ENCODE measurements around the gene CARMIL3.

CARMIL3 gene

GRCh38 chr14:24062216-24062980 lies 10.6 kb downstream of the CARMIL3 start:
- no peak for FAIRE-seq

- no peak for FAIRE-seq
Measured at GRCh38 chr14:24063263-24063836, 11.5 kb downstream of the CARMIL3 start.

GRCh38 chr14:24064091-24064795 lies 12.4 kb downstream of the CARMIL3 start:
- FAIRE-seq, result no peak

- no peak for FAIRE-seq
Measured at GRCh38 chr14:24064856-24065255, 13.0 kb downstream of the CARMIL3 start.

GRCh38 chr14:24065408-24065807 lies 13.6 kb downstream of the CARMIL3 start:
- FAIRE-seq, result no peak

GRCh38 chr14:24066496-24067132 lies 14.8 kb downstream of the CARMIL3 start:
- no peak for FAIRE-seq

- no peak for FAIRE-seq
Measured at GRCh38 chr14:24067133-24068082, 15.6 kb downstream of the CARMIL3 start.

- no peak for FAIRE-seq
Measured at GRCh38 chr14:24068711-24069410, 17.1 kb downstream of the CARMIL3 start.

GRCh38 chr14:24069411-24069735 lies 17.6 kb downstream of the CARMIL3 start:
- FAIRE-seq, result no peak

- no peak for FAIRE-seq
Measured at GRCh38 chr14:24070285-24071143, 18.7 kb downstream of the CARMIL3 start.

GRCh38 chr14:24071144-24071697 lies 19.4 kb downstream of the CARMIL3 start, which contains the start of gene CPNE6:
Gene CPNE6, plus strand, starts transcription at chr14:24071562. Its CDS starts 1,375 bp downstream, at chr14:24072937.
- FAIRE-seq, result no peak

GRCh38 chr14:24071836-24072430 lies 20.1 kb downstream of the CARMIL3 start:
- no peak for FAIRE-seq

GRCh38 chr14:24072436-24072835 lies 20.6 kb downstream of the CARMIL3 start:
- no peak for FAIRE-seq

- FAIRE-seq, result no peak
Measured at GRCh38 chr14:24072881-24073877, 21.4 kb downstream of the CARMIL3 start.

GRCh38 chr14:24074625-24075484 lies 23.0 kb downstream of the CARMIL3 start:
- FAIRE-seq, result no peak

- FAIRE-seq, result no peak
Measured at GRCh38 chr14:24075485-24076301, 23.9 kb downstream of the CARMIL3 start.

GRCh38 chr14:24076302-24076601 lies 24.4 kb downstream of the CARMIL3 start:
- FAIRE-seq, result no peak

All from endometrium (tissue), 2 donors.